Neural progenitor cell (in vitro differentiated cells): ENCODE measurements around the gene MAJIN. TPM values are rescaled to one million over a fixed set of nuclear protein-coding genes. Genes with fewer than 3 reads are reported as not detected.

ENCODE experiments used
- DNase-seq: peaks from one replicate; pipeline ENCODE4 v3.0.0-alpha.2; 2016; ENCODE audit warnings: low spot score
- H2AFZ ChIP-seq: fragments of 200-600 bp; sonication (generic); replicated peaks from 2 replicates; pipeline ENCODE4 v1.6.1; 2016; ENCODE audit warnings: antibody characterized with exemption
- H3F3A ChIP-seq: fragments of 200-600 bp; sonication (generic); 2 replicates; pipeline ENCODE4 v1.6.1; 2016; ENCODE audit warnings: antibody characterized with exemption, low read depth
- H3K27ac ChIP-seq: fragments of 200-600 bp; sonication (generic); 2 replicates; pipeline ENCODE4 v1.5.1; 2016; ENCODE audit warnings: mild to moderate bottlenecking
- H3K27me3 ChIP-seq: fragments of 200-600 bp; sonication (generic); 2 replicates; pipeline ENCODE4 v1.6.1; 2016; ENCODE audit warnings: mild to moderate bottlenecking, moderate library complexity
- H3K36me3 ChIP-seq: fragments of 200-600 bp; sonication (generic); 2 replicates; pipeline ENCODE4 v1.5.1; 2016
- H3K4me1 ChIP-seq: fragments of 200-600 bp; sonication (generic); 2 replicates; pipeline ENCODE4 v1.6.1; 2016; ENCODE audit warnings: mixed run types
- H3K4me2 ChIP-seq: fragments of 200-600 bp; sonication (generic); 2 replicates; pipeline ENCODE4 v1.6.1; 2016
- H3K4me3 ChIP-seq: fragments of 200-600 bp; sonication (generic); 2 replicates; pipeline ENCODE4 v1.5.1; 2016
- H3K79me2 ChIP-seq: fragments of 200-600 bp; sonication (generic); 2 replicates; pipeline ENCODE4 v1.6.1; 2016; ENCODE audit warnings: low read depth
- H3K9ac ChIP-seq: fragments of 200-600 bp; sonication (generic); 2 replicates; pipeline ENCODE4 v1.6.1; 2016
- H3K9me3 ChIP-seq: fragments of 200-600 bp; sonication (generic); 2 replicates; pipeline ENCODE4 v1.5.1; 2016; ENCODE audit warnings: low read depth
- H4K20me1 ChIP-seq: fragments of 200-600 bp; sonication (generic); 2 replicates; pipeline ENCODE4 v1.6.1; 2016; ENCODE audit warnings: low read depth
- H3K27ac Mint-ChIP-seq: 3 replicates; pipeline ENCODE4 v1.8.0; 2021; ENCODE audit warnings: mixed read lengths
- H3K27me3 Mint-ChIP-seq: 2 replicates; pipeline ENCODE4 v1.8.0; 2022; ENCODE audit warnings: low read depth, mild to moderate bottlenecking, inconsistent platforms, moderate library complexity, mixed read lengths; ENCODE audit not compliant: insufficient read depth
- H3K36me3 Mint-ChIP-seq: 3 replicates; pipeline ENCODE4 v1.8.0; 2021; ENCODE audit warnings: mixed read lengths
- H3K4me1 Mint-ChIP-seq: 3 replicates; pipeline ENCODE4 v1.8.0; 2021; ENCODE audit warnings: mixed read lengths
- H3K4me3 Mint-ChIP-seq: 3 replicates; pipeline ENCODE4 v1.8.0; 2021; ENCODE audit warnings: mild to moderate bottlenecking, moderate library complexity, mixed read lengths
- H3K9me3 Mint-ChIP-seq: 3 replicates; pipeline ENCODE4 v1.8.0; 2020; ENCODE audit warnings: mixed read lengths
- CTCF ChIP-seq: fragments of 200-600 bp; sonication (generic); IDR thresholded peaks from 2 replicates; pipeline ENCODE4 v1.5.1; 2017; ENCODE audit warnings: antibody characterized with exemption, mild to moderate bottlenecking
- EZH2 ChIP-seq: fragments of 200-600 bp; sonication (generic); IDR thresholded peaks from 2 replicates; pipeline ENCODE4 v1.6.1; 2017; ENCODE audit warnings: antibody characterized with exemption, mild to moderate bottlenecking, moderate library complexity
- EZH2phosphoT487 ChIP-seq: fragments of 200-600 bp; sonication (generic); IDR thresholded peaks from 2 replicates; pipeline ENCODE4 v1.6.1; 2017; ENCODE audit warnings: antibody characterized with exemption
- total RNA-seq: library from RNA; depleted of rRNA; stranded (reverse); fragments of >200 nt; gene quantifications from 2 replicates; pipeline ENCODE4 v1.2.3, GENCODE V29; 2015; ENCODE audit warnings: low replicate concordance

MAJIN gene
- total RNA-seq, 1 donor from 2014 or later: not detected

GRCh38 chr11:64902102-64902900 lies 69.6 kb downstream of the MAJIN start:
- no peaks in the 10 kb centered on the region for H3K9me3 Mint-ChIP-seq
- Histone ChIP-seq H3K27me3 (no peaks in the 10 kb centered on the region), H3K27ac (no peak overlapping the region), H3F3A (no peaks in the 10 kb centered on the region), H3K9me3 (no peaks in the 10 kb centered on the region), H2AFZ (no peak overlapping the region), H3K9ac (no peak overlapping the region), H3K36me3 (no peaks in the 10 kb centered on the region), H3K79me2 (no peaks in the 10 kb centered on the region), H3K4me3 (no peak overlapping the region), H3K4me2 (no peak overlapping the region), H4K20me1 (no peaks in the 10 kb centered on the region), H3K4me1 (no peaks in the 10 kb centered on the region)
- TF ChIP-seq EZH2 (no peak), CTCF (no peak), EZH2phosphoT487 (no peak)
- H3K27me3 Mint-ChIP-seq: peaks cover 8% of the 10 kb centered on the region
- H3K36me3 Mint-ChIP-seq: peaks cover 9% of the 10 kb centered on the region
- DNase-seq: no peak
- no peaks in the 10 kb centered on the region for H3K4me1 Mint-ChIP-seq
- no peak overlapping the region for H3K27ac Mint-ChIP-seq
- H3K4me3 Mint-ChIP-seq: no peak overlapping the region

- no peaks in the 10 kb centered on the region for H3K79me2 ChIP-seq
- TF ChIP-seq CTCF (no peak), EZH2 (no peak), EZH2phosphoT487 (no peak)
- DNase-seq: no peak
- H3K9ac ChIP-seq: no peak overlapping the region
- no peaks in the 10 kb centered on the region for H3F3A ChIP-seq
- H3K9me3 ChIP-seq: no peaks in the 10 kb centered on the region
- H3K27me3 ChIP-seq: no peaks in the 10 kb centered on the region
- H2AFZ ChIP-seq: no peak overlapping the region
- Mint-ChIP-seq H3K27me3 (peaks cover 8% of the 10 kb centered on the region), H3K4me1 (no peaks in the 10 kb centered on the region), H3K36me3 (peaks cover 9% of the 10 kb centered on the region), H3K27ac (no peak overlapping the region), H3K4me3 (no peak overlapping the region), H3K9me3 (no peaks in the 10 kb centered on the region)
- no peaks in the 10 kb centered on the region for H3K4me1 ChIP-seq
- no peaks in the 10 kb centered on the region for H3K36me3 ChIP-seq
- H4K20me1 ChIP-seq: no peaks in the 10 kb centered on the region
- no peak overlapping the region for H3K4me2 ChIP-seq
- no peak overlapping the region for H3K4me3 ChIP-seq
- no peak overlapping the region for H3K27ac ChIP-seq
Observed at GRCh38 chr11:64900774-64901173, 71.1 kb downstream of the MAJIN start.

- H3K4me2 ChIP-seq: no peak overlapping the region
- no peak for TF ChIP-seq EZH2phosphoT487
- no peak for TF ChIP-seq EZH2
- TF ChIP-seq CTCF: no peak
- H3K4me1 Mint-ChIP-seq: no peaks in the 10 kb centered on the region
- H3F3A ChIP-seq: no peaks in the 10 kb centered on the region
- H3K27me3 Mint-ChIP-seq: peaks cover 8% of the 10 kb centered on the region
- no peaks in the 10 kb centered on the region for H4K20me1 ChIP-seq
- H2AFZ ChIP-seq: no peak overlapping the region
- H3K27ac ChIP-seq: no peak overlapping the region
- H3K4me1 ChIP-seq: no peaks in the 10 kb centered on the region
- H3K9me3 Mint-ChIP-seq: no peaks in the 10 kb centered on the region
- no peak for DNase-seq
- H3K79me2 ChIP-seq: no peaks in the 10 kb centered on the region
- H3K27me3 ChIP-seq: no peaks in the 10 kb centered on the region
- no peaks in the 10 kb centered on the region for H3K36me3 ChIP-seq
- peaks cover 7% of the 10 kb centered on the region for H3K36me3 Mint-ChIP-seq
- H3K9me3 ChIP-seq: no peaks in the 10 kb centered on the region
- no peak overlapping the region for H3K4me3 Mint-ChIP-seq
- H3K9ac ChIP-seq: no peak overlapping the region
- H3K4me3 ChIP-seq: no peak overlapping the region
- no peak overlapping the region for H3K27ac Mint-ChIP-seq
Observed at GRCh38 chr11:64900263-64900678, 71.6 kb downstream of the MAJIN start.
